Activated CD4-positive, alpha-beta T cell treated with anti-CD3 and anti-CD28 coated beads for 4 hours (primary cell): ENCODE data around the gene EPHB2.

ENCODE experiments used
- DNase-seq, 2 donors: peaks; one replicate each; pipeline ENCODE4 v3.0.0-alpha.2; 2020

EPHB2 gene

GRCh38 chr1:22864886-22865285 is 154.2 kb downstream of the EPHB2 start:
- no peak for DNase-seq

- DNase-seq = no peak
Measured at GRCh38 chr1:22865736-22866135, 155.1 kb downstream of the EPHB2 start.

GRCh38 chr1:22866868-22867267 is 156.2 kb downstream of the EPHB2 start:
- no peak for DNase-seq

GRCh38 chr1:22868331-22868730 is 157.7 kb downstream of the EPHB2 start:
- no peak for DNase-seq

- DNase-seq = no peak
Measured at GRCh38 chr1:22869325-22869724, 158.7 kb downstream of the EPHB2 start.

GRCh38 chr1:22870201-22870871 is 159.7 kb downstream of the EPHB2 start:
- DNase-seq = no peak

- no peak for DNase-seq
Measured at GRCh38 chr1:22872981-22873664, 162.5 kb downstream of the EPHB2 start.

- no peak for DNase-seq
Measured at GRCh38 chr1:22874785-22875184, 164.1 kb downstream of the EPHB2 start.

GRCh38 chr1:22875241-22875640 is 164.6 kb downstream of the EPHB2 start:
- no peak for DNase-seq

GRCh38 chr1:22875841-22876240 is 165.2 kb downstream of the EPHB2 start:
- no peak for DNase-seq

GRCh38 chr1:22876359-22877111 is 165.9 kb downstream of the EPHB2 start:
- DNase-seq = no peak

- DNase-seq = no peak
Measured at GRCh38 chr1:22877112-22877915, 166.7 kb downstream of the EPHB2 start.

GRCh38 chr1:22877980-22878379 is 167.3 kb downstream of the EPHB2 start:
- no peak for DNase-seq

GRCh38 chr1:22878626-22879025 is 168.0 kb downstream of the EPHB2 start:
- DNase-seq = no peak

- no peak for DNase-seq
Measured at GRCh38 chr1:22879445-22879844, 168.8 kb downstream of the EPHB2 start.

GRCh38 chr1:22880174-22880601 is 169.5 kb downstream of the EPHB2 start:
- DNase-seq = no peak

- DNase-seq = no peak
Measured at GRCh38 chr1:22883406-22883805, 172.8 kb downstream of the EPHB2 start.

GRCh38 chr1:22884806-22885530 is 174.3 kb downstream of the EPHB2 start:
- DNase-seq = no peak

GRCh38 chr1:22886211-22886610 is 175.6 kb downstream of the EPHB2 start:
- no peak for DNase-seq

- no peak for DNase-seq
Measured at GRCh38 chr1:22887491-22887890, 176.9 kb downstream of the EPHB2 start.

- DNase-seq = no peak
Measured at GRCh38 chr1:22888320-22889075, 177.9 kb downstream of the EPHB2 start.
